GM23338 (cell line): ENCODE measurements around the gene IPO13. TPM values are rescaled to one million over a fixed set of nuclear protein-coding genes. Genes with fewer than 3 reads are reported as not detected.

ENCODE experiments used
- ATAC-seq: fragments of 200-7000 bp; cut with Tn5 transposase; 3 replicates; pipeline ENCODE4 v1.9.1; 2020
- DNase-seq: peaks from one replicate; pipeline ENCODE4 v3.0.0-alpha.2; 2015; ENCODE audit warnings: low spot score
- H2AFZ ChIP-seq: fragments of 200-600 bp; sonication (generic); 2 replicates; pipeline ENCODE4 v1.8.0; 2016; ENCODE audit warnings: antibody characterized with exemption, mild to moderate bottlenecking, moderate library complexity
- H3F3A ChIP-seq: fragments of 200-600 bp; sonication (generic); replicated peaks from 2 replicates; pipeline ENCODE4 v1.8.0; 2017; ENCODE audit warnings: antibody characterized with exemption, mixed run types, low read depth
- H3K27ac ChIP-seq: fragments of 200-600 bp; sonication (generic); 2 replicates; pipeline ENCODE4 v1.6.1; 2016; ENCODE audit warnings: low read depth
- H3K27me3 ChIP-seq: fragments of 200-600 bp; sonication (generic); 2 replicates; pipeline ENCODE4 v1.8.0; 2016; ENCODE audit warnings: mild to moderate bottlenecking, mixed run types, moderate library complexity; ENCODE audit not compliant: insufficient read depth
- H3K36me3 ChIP-seq: fragments of 200-600 bp; sonication (generic); 2 replicates; pipeline ENCODE4 v1.8.0; 2016; ENCODE audit warnings: mild to moderate bottlenecking; ENCODE audit not compliant: insufficient read depth
- H3K4me1 ChIP-seq: fragments of 200-600 bp; sonication (generic); 2 replicates; pipeline ENCODE4 v1.8.0; 2016; ENCODE audit warnings: mild to moderate bottlenecking, moderate library complexity; ENCODE audit not compliant: insufficient read depth
- H3K4me2 ChIP-seq: fragments of 200-600 bp; sonication (generic); 2 replicates; pipeline ENCODE4 v1.7.1; 2017; ENCODE audit warnings: mixed run types
- H3K4me3 ChIP-seq: fragments of 200-600 bp; sonication (generic); 2 replicates; pipeline ENCODE4 v1.6.1; 2016; ENCODE audit warnings: mixed run types
- H3K79me2 ChIP-seq: fragments of 200-600 bp; sonication (generic); replicated peaks from 2 replicates; pipeline ENCODE4 v1.8.0; 2017; ENCODE audit warnings: mild to moderate bottlenecking; ENCODE audit not compliant: insufficient read depth
- H3K9me2 ChIP-seq: fragments of 200-600 bp; sonication (generic); 2 replicates; pipeline ENCODE4 v1.8.0; 2017; ENCODE audit not compliant: insufficient read depth
- H4K20me1 ChIP-seq: fragments of 200-600 bp; sonication (generic); replicated peaks from 2 replicates; pipeline ENCODE4 v1.8.0; 2017; ENCODE audit warnings: mild to moderate bottlenecking; ENCODE audit not compliant: insufficient read depth
- H3K27ac Mint-ChIP-seq: 2 replicates; pipeline ENCODE4 v1.8.0; 2020; ENCODE audit warnings: inconsistent platforms, mild to moderate bottlenecking, moderate library complexity, mixed read lengths
- H3K27me3 Mint-ChIP-seq: 3 replicates; pipeline ENCODE4 v1.8.0; 2022; ENCODE audit warnings: low read depth, mild to moderate bottlenecking, moderate library complexity, mixed read lengths, inconsistent platforms; ENCODE audit not compliant: insufficient read depth, poor library complexity
- H3K36me3 Mint-ChIP-seq: 3 replicates; pipeline ENCODE4 v1.8.0; 2021; ENCODE audit warnings: low read depth, mild to moderate bottlenecking, inconsistent platforms, moderate library complexity, mixed read lengths
- H3K4me1 Mint-ChIP-seq: 3 replicates; pipeline ENCODE4 v1.8.0; 2020; ENCODE audit warnings: mild to moderate bottlenecking, inconsistent platforms, mixed read lengths
- H3K4me3 Mint-ChIP-seq: 3 replicates; pipeline ENCODE4 v1.8.0; 2021; ENCODE audit warnings: moderate library complexity, mild to moderate bottlenecking, inconsistent platforms, mixed read lengths
- H3K9me3 Mint-ChIP-seq: 3 replicates; pipeline ENCODE4 v1.8.0; 2020; ENCODE audit warnings: moderate library complexity, mild to moderate bottlenecking, inconsistent platforms, mixed read lengths
- CREB1 ChIP-seq: fragments of 250-450 bp; sonication (Bioruptor Pico); IDR thresholded peaks from 2 replicates; pipeline ENCODE4 v1.5.0; 2020; ENCODE audit warnings: low read depth, mild to moderate bottlenecking, moderate library complexity
- CTCF ChIP-seq, 2 experiments: fragments of 200-600 bp in 1 of 2; sonication (generic) in 1 of 2; conservative IDR thresholded peaks; 2 replicates each; pipeline versions ENCODE4 v1.5.1 to v1.6.1; 2016 to 2017; ENCODE audit warnings: antibody characterized with exemption in 2 of 2, low read depth in 2 of 2, mild to moderate bottlenecking in 2 of 2, moderate library complexity in 1 of 2
- ETS1 ChIP-seq: IDR thresholded peaks from 2 replicates; pipeline ENCODE4 v1.6.1; 2016; ENCODE audit warnings: antibody characterized with exemption
- EZH2 ChIP-seq: fragments of 200-600 bp; sonication (generic); IDR thresholded peaks from one replicate; pipeline ENCODE4 v1.8.0; 2017; ENCODE audit warnings: antibody characterized with exemption, mild to moderate bottlenecking, low read depth; ENCODE audit not compliant: unreplicated experiment
- EZH2phosphoT487 ChIP-seq: fragments of 200-600 bp; sonication (generic); IDR thresholded peaks from one replicate; pipeline ENCODE4 v1.8.1; 2018; ENCODE audit warnings: antibody characterized with exemption; ENCODE audit not compliant: unreplicated experiment
- JUNB ChIP-seq: IDR thresholded peaks from one replicate; pipeline ENCODE4 v1.6.1; 2016; ENCODE audit warnings: antibody characterized with exemption; ENCODE audit not compliant: unreplicated experiment
- NANOG ChIP-seq: IDR thresholded peaks from 2 replicates; pipeline ENCODE4 v1.6.1; 2016; ENCODE audit warnings: antibody characterized with exemption, borderline replicate concordance
- POLR2AphosphoS5 ChIP-seq: IDR thresholded peaks from 2 replicates; pipeline ENCODE4 v1.6.1; 2016; ENCODE audit warnings: antibody characterized with exemption, low read depth
- REST ChIP-seq: IDR thresholded peaks from one replicate; pipeline ENCODE4 v1.6.1; 2018; ENCODE audit warnings: antibody characterized with exemption; ENCODE audit not compliant: unreplicated experiment
- STAT1 ChIP-seq: IDR thresholded peaks from one replicate; pipeline ENCODE4 v1.6.1; 2016; ENCODE audit warnings: antibody characterized with exemption; ENCODE audit not compliant: unreplicated experiment
- ZNF114 ChIP-seq: fragments of 250-450 bp; sonication (Bioruptor Pico); IDR thresholded peaks from 2 replicates; pipeline ENCODE4 v1.5.0; 2020; ENCODE audit warnings: mild to moderate bottlenecking, moderate library complexity
- ZNF331 ChIP-seq: fragments of 250-450 bp; sonication (Bioruptor Pico); IDR thresholded peaks from 2 replicates; pipeline ENCODE4 v1.5.0; 2020; ENCODE audit warnings: low read depth, mild to moderate bottlenecking, moderate library complexity
- ZNF462 ChIP-seq: fragments of 250-450 bp; sonication (Bioruptor Pico); IDR thresholded peaks from 2 replicates; pipeline ENCODE4 v1.5.0; 2020; ENCODE audit warnings: mild to moderate bottlenecking, moderate library complexity
- polyA plus RNA-seq: library from polyadenylated mRNA; unstranded; fragments of >200 nt; fragmentation: Nextera tagmentation; extraction: Ambion mirVana; gene quantifications from 2 replicates; pipeline ENCODE4 v1.2.1, GENCODE V29; 2016
- total RNA-seq: library from RNA; depleted of rRNA; stranded (reverse); fragments of >200 nt; shearing (Covaris generic); gene quantifications from 2 replicates; pipeline ENCODE4 v1.2.3, GENCODE V29; 2014

The IPO13 gene
- total and polyA plus RNA-seq, 2 experiments from 2014 or later: 10.4 to 22.8 TPM

- TF ChIP-seq ZNF331 (CRISPR knock-in tag) (no peak), STAT1 (no peak), CTCF (conservative IDR thresholded peaks at IDR 0.05; ENCODE audit: low read depth in 2 of 2) (no peak), EZH2phosphoT487 (no peak)
Measured at GRCh38 chr1:44012941-44013609, 66.3 kb downstream of the IPO13 start (continued).

- Histone ChIP-seq H3K27me3 (no peaks in the 10 kb centered on the region), H3K4me2 (no peak overlapping the region), H3K9me2 (no peaks in the 10 kb centered on the region), H2AFZ (no peak overlapping the region), H3K4me3 (no peak overlapping the region), H3K79me2 (no peaks in the 10 kb centered on the region), H3K36me3 (no peaks in the 10 kb centered on the region; the same call in 1 of the 2 replicates), H3K4me1 (no peaks in the 10 kb centered on the region), H4K20me1 (peaks cover 7% of the 10 kb centered on the region; the same call in 1 of the 2 replicates), H3K27ac (no peak overlapping the region), H3F3A (no peaks in the 10 kb centered on the region)
- Mint-ChIP-seq H3K27me3 (peaks cover 5% of the 10 kb centered on the region), H3K4me1 (peaks cover 12% of the 10 kb centered on the region), H3K27ac (peak overlapping the region; percentile 24; the same call in 1 of the 2 replicates), H3K4me3 (no peak overlapping the region; the same call in 2 of the 3 replicates), H3K9me3 (no peaks in the 10 kb centered on the region), H3K36me3 (peaks cover 14% of the 10 kb centered on the region)
- ATAC-seq (no peak), DNase-seq (no peak)
- TF ChIP-seq JUNB (no peak), ZNF462 (CRISPR knock-in tag) (no peak), CREB1 (no peak), ZNF114 (CRISPR knock-in tag) (no peak), ETS1 (no peak), REST (no peak), EZH2 (no peak), POLR2AphosphoS5 (no peak), NANOG (no peak), EZH2phosphoT487 (no peak)
Measured at GRCh38 chr1:44013949-44014348, 67.2 kb downstream of the IPO13 start.
